ENCODE results near the gene CDHR2.
"Not testable (repeated sequence)": the region's sequence is repeated elsewhere in the genome, so short reads cannot be mapped to it uniquely, and the experiment has no call there.

Gene CDHR2

GRCh38 chr5:176597417-176598389, 48.6 kb downstream of the CDHR2 start:
- no peak for DNase-seq

- DNase-seq, result not testable (repeated sequence)
Measured at GRCh38 chr5:176599749-176600430, 50.7 kb downstream of the CDHR2 start.

GRCh38 chr5:176601901-176602482, 52.9 kb downstream of the CDHR2 start:
- no peak for DNase-seq

GRCh38 chr5:176603091-176603490, 53.9 kb downstream of the CDHR2 start:
- DNase-seq, result no peak

- DNase-seq, result no peak
Measured at GRCh38 chr5:176606032-176606431, 56.9 kb downstream of the CDHR2 start.

- no peak for DNase-seq
Measured at GRCh38 chr5:176606875-176607274, 57.7 kb downstream of the CDHR2 start.

GRCh38 chr5:176608142-176608705, 59.1 kb downstream of the CDHR2 start:
- DNase-seq, result no peak

GRCh38 chr5:176608937-176609723, 60.0 kb downstream of the CDHR2 start:
- DNase-seq, result no peak

- no peak for DNase-seq
Measured at GRCh38 chr5:176609724-176610434, 60.7 kb downstream of the CDHR2 start, which contains the start of gene GPRIN1. Gene GPRIN1, minus strand, starts transcription at chr5:176610156. Its CDS starts 10,322 bp downstream, at chr5:176599834.

- no peak for DNase-seq
Measured at GRCh38 chr5:176610435-176610773, 61.3 kb downstream of the CDHR2 start.

- no peak for DNase-seq
Measured at GRCh38 chr5:176611435-176611834, 62.3 kb downstream of the CDHR2 start.

GRCh38 chr5:176612008-176612407, 62.9 kb downstream of the CDHR2 start:
- DNase-seq, result no peak

- no peak for DNase-seq
Measured at GRCh38 chr5:176612855-176613254, 63.7 kb downstream of the CDHR2 start.

GRCh38 chr5:176614805-176615478, 65.8 kb downstream of the CDHR2 start:
- DNase-seq, result no peak

- DNase-seq, result no peak
Measured at GRCh38 chr5:176616511-176616910, 67.4 kb downstream of the CDHR2 start.

GRCh38 chr5:176618783-176619182, 69.6 kb downstream of the CDHR2 start:
- no peak for DNase-seq

GRCh38 chr5:176619203-176619568, 70.0 kb downstream of the CDHR2 start:
- DNase-seq, result no peak

GRCh38 chr5:176619569-176620332, 70.6 kb downstream of the CDHR2 start:
- no peak for DNase-seq

- no peak for DNase-seq
Measured at GRCh38 chr5:176620333-176620981, 71.3 kb downstream of the CDHR2 start.

- DNase-seq, result no peak
Measured at GRCh38 chr5:176621661-176622079, 72.5 kb downstream of the CDHR2 start.
